AG04450 (cell line): ENCODE results near the gene DRC7. TPM values are rescaled to one million over a fixed set of nuclear protein-coding genes. Genes with fewer than 3 reads are reported as not detected.

ENCODE experiments used
- CTCF ChIA-PET: fragments of 300-600, 350-600 bp; formaldehyde crosslinking; extraction: SDS; loops from one replicate; lab custom pipeline; 2022; ENCODE audit warnings: antibody characterized with exemption, inconsistent platforms; lab: Charles Lee
- POLR2A ChIA-PET: fragments of 350-600 bp; formaldehyde crosslinking; extraction: SDS; loops from one replicate; lab custom pipeline; 2021; ENCODE audit warnings: antibody characterized with exemption, inconsistent platforms; lab: Yijun Ruan, JAX
- DNase-seq: peaks from one replicate; pipeline ENCODE4 v3.0.0-alpha.2; 2011; ENCODE audit warnings: low read depth, low spot score
- H3K27ac ChIP-seq: one replicate; pipeline ENCODE4 v1.5.1; 2012; ENCODE audit warnings: low read depth, low read length, control low read depth
- H3K27me3 ChIP-seq: one replicate; pipeline ENCODE4 v1.6.0; 2012; ENCODE audit warnings: low read length; ENCODE audit not compliant: control insufficient read depth, insufficient read depth
- H3K4me3 ChIP-seq: 2 replicates; pipeline ENCODE4 v1.5.1; 2011; ENCODE audit warnings: mild to moderate bottlenecking, low read depth, low read length, control low read depth
- H3K9me3 ChIP-seq: 2 replicates; pipeline ENCODE4 v1.5.1; 2012; ENCODE audit warnings: low read length; ENCODE audit not compliant: control insufficient read depth, insufficient read depth
- polyA plus RNA-seq: library from polyadenylated mRNA; depleted of rRNA; stranded (reverse); fragments of >200 nt; gene quantifications from 2 replicates; pipeline ENCODE4 v1.2.3, GENCODE V29; 2011; rRNA removed
- small RNA-seq: library from RNA; depleted of rRNA; stranded (forward); fragments of <200 nt; gene quantifications from one replicate; pipeline ENCODE3, GENCODE V24; 2012; ENCODE audit warnings: low read depth; ENCODE audit not compliant: insufficient read length
- TF ChIP-seq, protein P1 (sequence below): IDR thresholded peaks from 2 replicates; pipeline ENCODE4 v1.5.1; 2011; ENCODE audit warnings: low read depth, low read length, control low read depth, inconsistent platforms

The DRC7 gene
- polyA plus RNA-seq, 1 experiment: not detected

DNA sequence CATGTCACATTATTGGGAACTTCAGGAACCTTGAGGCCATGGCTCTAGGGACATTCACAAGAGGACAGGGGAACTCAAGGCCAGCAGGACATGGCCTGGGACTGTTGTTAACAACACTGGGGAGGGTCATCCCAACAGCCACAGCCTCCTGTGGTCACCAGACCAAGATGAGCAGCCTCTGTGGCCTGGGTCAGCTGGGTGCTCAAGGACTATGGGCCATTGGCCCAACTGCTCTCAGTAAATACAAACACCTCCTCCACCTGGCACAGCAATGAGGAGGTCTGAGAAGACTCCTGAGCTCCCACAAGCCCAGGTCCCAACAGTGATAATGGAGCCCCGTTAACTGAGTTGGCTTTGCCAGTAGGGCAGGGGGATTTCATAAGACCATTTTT, 86.7 kb downstream of the DRC7 start:
- no peak for DNase-seq
- no peaks in the 10 kb centered on the region for H3K9me3 ChIP-seq
- CTCF ChIA-PET: interaction anchor here (1.3 kb wide), 1 partner anchor 133 kb away, joined by 4 read pairs; no protein-coding TSS in a partner anchor
- no peak overlapping the region for H3K27ac ChIP-seq
- POLR2A ChIA-PET: no interaction called here
- no peak overlapping the region for H3K4me3 ChIP-seq
- TF ChIP-seq, protein P1, sequence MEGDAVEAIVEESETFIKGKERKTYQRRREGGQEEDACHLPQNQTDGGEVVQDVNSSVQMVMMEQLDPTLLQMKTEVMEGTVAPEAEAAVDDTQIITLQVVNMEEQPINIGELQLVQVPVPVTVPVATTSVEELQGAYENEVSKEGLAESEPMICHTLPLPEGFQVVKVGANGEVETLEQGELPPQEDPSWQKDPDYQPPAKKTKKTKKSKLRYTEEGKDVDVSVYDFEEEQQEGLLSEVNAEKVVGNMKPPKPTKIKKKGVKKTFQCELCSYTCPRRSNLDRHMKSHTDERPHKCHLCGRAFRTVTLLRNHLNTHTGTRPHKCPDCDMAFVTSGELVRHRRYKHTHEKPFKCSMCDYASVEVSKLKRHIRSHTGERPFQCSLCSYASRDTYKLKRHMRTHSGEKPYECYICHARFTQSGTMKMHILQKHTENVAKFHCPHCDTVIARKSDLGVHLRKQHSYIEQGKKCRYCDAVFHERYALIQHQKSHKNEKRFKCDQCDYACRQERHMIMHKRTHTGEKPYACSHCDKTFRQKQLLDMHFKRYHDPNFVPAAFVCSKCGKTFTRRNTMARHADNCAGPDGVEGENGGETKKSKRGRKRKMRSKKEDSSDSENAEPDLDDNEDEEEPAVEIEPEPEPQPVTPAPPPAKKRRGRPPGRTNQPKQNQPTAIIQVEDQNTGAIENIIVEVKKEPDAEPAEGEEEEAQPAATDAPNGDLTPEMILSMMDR: no peak
- H3K27me3 ChIP-seq: no peaks in the 10 kb centered on the region

Small RNA genes lying within 50 kb of the gene (small RNA-seq; reads per million reads assigned to genes)
- not detected for gene MIR6772

Other genes with a start within 250 kb of the DRC7 start
- 48.6 and 49.7 TPM in 2 replicates for gene CIAPIN1, start 247.4 kb upstream of the DRC7 start, polyA plus RNA-seq
- gene COQ9, start 247.3 kb upstream of the DRC7 start, polyA plus RNA-seq: 59.0 and 60.3 TPM in 2 replicates
- 143 and 149 TPM in 2 replicates for gene POLR2C, start 232.1 kb upstream of the DRC7 start, polyA plus RNA-seq
- gene DOK4, start 208.3 kb upstream of the DRC7 start, polyA plus RNA-seq: 12.5 and 15.9 TPM in 2 replicates
- gene CCDC102A, start 158.2 kb upstream of the DRC7 start, polyA plus RNA-seq: 7.1 and 8.3 TPM in 2 replicates
- not detected in 2 replicates for gene ADGRG5, start 152.2 kb upstream of the DRC7 start, polyA plus RNA-seq
- 1.6 and 2.1 TPM in 2 replicates for gene ADGRG1, start 66.2 kb upstream of the DRC7 start, polyA plus RNA-seq
- not detected in 2 replicates for gene ADGRG3, start 26.5 kb upstream of the DRC7 start, polyA plus RNA-seq
- gene KATNB1, start 41.0 kb downstream of the DRC7 start, polyA plus RNA-seq: 10.7 and 15.1 TPM in 2 replicates
- gene KIFC3, start 107.7 kb downstream of the DRC7 start, polyA plus RNA-seq: 24.4 and 31.2 TPM in 2 replicates